GM12875 (cell line): Measurements from ENCODE around the gene TRIM17.
"Not testable (repeated sequence)": the region's sequence is repeated elsewhere in the genome, so short reads cannot be mapped to it uniquely, and the experiment has no call there.

Source experiments
- H3K4me3 ChIP-seq: one replicate; pipeline ENCODE4 v1.5.1; 2011; ENCODE audit warnings: low read depth, low read length, control low read depth
- TF ChIP-seq, protein P1 (sequence below): IDR thresholded peaks from 2 replicates; pipeline ENCODE4 v1.5.1; 2011; ENCODE audit warnings: low read depth, mild to moderate bottlenecking, control low read depth, inconsistent platforms, low read length, moderate library complexity, borderline replicate concordance; ENCODE audit not compliant: insufficient read depth

TRIM17 gene

DNA sequence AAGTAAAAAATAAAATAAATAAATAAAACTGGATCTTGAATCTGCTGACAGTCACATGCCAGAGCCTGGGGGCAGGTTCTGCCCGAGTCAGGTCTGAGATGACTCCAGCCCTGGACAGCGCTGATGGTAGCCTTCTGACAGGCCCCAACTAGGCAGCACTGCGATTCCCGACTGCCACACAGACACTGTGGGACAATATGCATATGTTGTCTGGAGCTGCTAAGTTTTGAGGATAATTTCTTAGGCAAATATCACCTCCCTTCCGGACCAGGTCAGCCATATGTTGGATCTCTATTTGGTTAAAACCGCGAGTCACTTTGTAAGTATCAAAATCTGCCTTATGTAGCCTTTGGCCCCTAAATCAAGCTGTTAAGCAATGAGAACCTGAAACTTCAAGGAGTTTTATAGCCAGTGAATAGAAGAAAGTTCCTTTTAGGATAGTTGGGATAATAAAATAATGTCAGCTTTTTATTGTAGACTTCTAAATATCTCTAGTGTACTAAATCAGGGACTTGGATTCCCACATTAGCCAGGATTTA, 20.8 kb upstream of the TRIM17 start:
- TF ChIP-seq, protein P1, sequence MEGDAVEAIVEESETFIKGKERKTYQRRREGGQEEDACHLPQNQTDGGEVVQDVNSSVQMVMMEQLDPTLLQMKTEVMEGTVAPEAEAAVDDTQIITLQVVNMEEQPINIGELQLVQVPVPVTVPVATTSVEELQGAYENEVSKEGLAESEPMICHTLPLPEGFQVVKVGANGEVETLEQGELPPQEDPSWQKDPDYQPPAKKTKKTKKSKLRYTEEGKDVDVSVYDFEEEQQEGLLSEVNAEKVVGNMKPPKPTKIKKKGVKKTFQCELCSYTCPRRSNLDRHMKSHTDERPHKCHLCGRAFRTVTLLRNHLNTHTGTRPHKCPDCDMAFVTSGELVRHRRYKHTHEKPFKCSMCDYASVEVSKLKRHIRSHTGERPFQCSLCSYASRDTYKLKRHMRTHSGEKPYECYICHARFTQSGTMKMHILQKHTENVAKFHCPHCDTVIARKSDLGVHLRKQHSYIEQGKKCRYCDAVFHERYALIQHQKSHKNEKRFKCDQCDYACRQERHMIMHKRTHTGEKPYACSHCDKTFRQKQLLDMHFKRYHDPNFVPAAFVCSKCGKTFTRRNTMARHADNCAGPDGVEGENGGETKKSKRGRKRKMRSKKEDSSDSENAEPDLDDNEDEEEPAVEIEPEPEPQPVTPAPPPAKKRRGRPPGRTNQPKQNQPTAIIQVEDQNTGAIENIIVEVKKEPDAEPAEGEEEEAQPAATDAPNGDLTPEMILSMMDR = no peak
- no peak overlapping the region for H3K4me3 ChIP-seq

DNA sequence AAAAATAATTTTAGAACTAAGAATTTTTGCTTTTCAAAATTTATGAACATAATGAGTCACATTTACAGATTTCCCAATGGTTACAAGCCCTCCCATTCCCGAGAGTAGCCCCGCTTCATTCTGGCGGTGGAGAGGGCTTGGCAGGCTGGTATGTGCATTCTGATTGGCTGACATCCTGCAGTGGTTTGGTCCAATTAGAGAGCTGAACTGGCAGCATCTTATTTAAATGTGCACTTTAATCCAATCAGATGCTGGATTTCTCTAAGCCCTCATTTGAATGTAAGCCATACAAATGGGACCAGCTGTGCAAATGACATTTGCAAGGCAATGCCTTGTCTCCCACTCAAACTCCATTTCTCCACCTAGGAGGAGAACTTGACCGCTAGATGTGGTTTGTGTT, 18.0 kb upstream of the TRIM17 start:
- TF ChIP-seq, protein P1 = no peak

GRCh38 chr1:228433337-228434053, 16.8 kb upstream of the TRIM17 start:
- not testable (repeated sequence) for H3K4me3 ChIP-seq

More for the DNA sequence above, 18.0 kb upstream of the TRIM17 start:
- no peak overlapping the region for H3K4me3 ChIP-seq

DNA sequence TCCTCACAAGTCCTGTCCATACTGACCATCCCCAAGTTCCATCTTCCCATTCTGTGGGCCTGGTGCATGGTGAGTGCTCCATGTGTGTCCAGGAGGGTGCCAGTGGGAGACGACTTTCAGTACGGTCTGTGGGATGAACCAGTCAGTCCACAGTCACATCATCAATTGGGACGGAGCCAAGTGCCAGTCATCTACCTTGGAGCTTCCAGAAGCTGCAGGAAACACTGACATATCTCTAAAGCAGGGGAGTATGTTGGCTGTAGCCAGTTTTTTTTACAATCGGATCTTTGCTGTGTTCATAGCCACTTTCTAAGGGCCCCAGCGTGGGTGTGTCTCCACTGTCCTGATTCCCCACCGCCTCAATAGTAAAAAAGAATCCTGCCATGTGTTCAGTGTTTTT, 13.6 kb upstream of the TRIM17 start:
- no peak overlapping the region for H3K4me3 ChIP-seq

DNA sequence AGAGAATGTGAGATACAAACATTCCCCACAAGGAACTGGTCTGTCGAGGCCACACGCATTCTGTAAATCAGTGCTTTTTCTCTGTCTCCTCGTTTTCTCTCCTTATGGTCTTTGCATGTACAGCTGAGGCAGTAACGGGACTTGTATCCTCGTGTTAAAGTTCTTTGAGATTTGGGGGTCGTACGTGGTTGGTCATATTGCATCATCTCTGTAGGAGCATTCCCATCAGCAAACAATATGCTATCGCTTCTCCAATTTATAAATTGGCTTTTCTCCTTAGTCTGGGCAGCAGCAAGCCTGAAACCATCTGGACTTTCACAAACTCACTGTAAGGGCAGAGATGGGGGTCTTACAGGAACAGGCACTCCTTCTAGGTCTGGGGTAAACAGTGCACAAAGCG, 13.0 kb upstream of the TRIM17 start:
- H3K4me3 ChIP-seq = no peak overlapping the region

More for the DNA sequence above, 13.6 kb upstream of the TRIM17 start:
- TF ChIP-seq, protein P1 = no peak

GRCh38 chr1:228429007-228429406, 12.3 kb upstream of the TRIM17 start:
- TF ChIP-seq, protein P1 = no peak
- no peak overlapping the region for H3K4me3 ChIP-seq

More for the DNA sequence above, 13.0 kb upstream of the TRIM17 start:
- TF ChIP-seq, protein P1 = no peak

- TF ChIP-seq, protein P1 = no peak
- no peak overlapping the region for H3K4me3 ChIP-seq
Measured at GRCh38 chr1:228428412-228428811, 11.8 kb upstream of the TRIM17 start.
